SIG-M5 treated with dmso at 0.1 percent for 504 hours (cell line): ENCODE results near the gene RGS9.
"Not testable (repeated sequence)": the region's sequence is repeated elsewhere in the genome, so short reads cannot be mapped to it uniquely, and the experiment has no call there.

ENCODE experiments used
- DNase-seq: peaks from one replicate; lab custom pipeline; 2025; ENCODE audit not compliant: unreplicated experiment; lab: John Stamatoyannopoulos, UW

The RGS9 gene

GRCh38 chr17:65155622-65156021 lies 18.5 kb downstream of the RGS9 start:
- DNase-seq = no peak

DNA sequence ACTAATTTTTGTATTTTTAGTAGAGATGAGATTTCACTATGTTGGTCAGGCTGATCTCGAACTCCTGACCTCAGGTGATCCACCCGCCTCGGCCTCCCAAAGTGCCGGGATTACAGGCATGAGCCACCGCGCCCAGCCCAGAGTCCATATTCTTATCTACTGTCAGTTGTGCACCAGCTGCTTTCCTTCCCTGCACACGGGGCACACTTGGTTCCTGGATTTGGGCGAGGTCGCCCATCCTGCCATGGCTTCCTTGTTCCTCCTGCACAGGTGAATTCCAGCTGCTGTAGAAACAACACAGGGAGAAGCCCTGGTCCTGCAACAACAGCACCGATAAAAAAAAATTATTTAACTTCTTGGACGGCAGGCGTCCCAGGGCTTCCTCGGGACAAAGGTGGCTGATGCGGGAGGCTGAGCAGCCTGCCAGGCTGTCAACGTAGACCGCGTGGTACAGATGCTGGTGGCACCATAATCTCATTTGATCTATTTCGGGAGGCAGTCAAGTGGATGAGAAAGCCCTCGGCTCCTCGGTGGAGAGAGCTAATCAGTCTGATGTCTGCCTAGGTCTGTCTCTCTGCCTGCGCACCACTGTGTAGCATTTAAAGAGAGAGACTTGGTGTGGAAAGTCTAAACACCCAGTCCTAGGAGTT lies 19.1 kb downstream of the RGS9 start:
- DNase-seq = no peak

- DNase-seq = no peak
Measured at GRCh38 chr17:65156835-65157565, 19.8 kb downstream of the RGS9 start.

- no peak for DNase-seq
Measured at GRCh38 chr17:65158041-65158440, 20.9 kb downstream of the RGS9 start.

GRCh38 chr17:65158622-65159021 lies 21.5 kb downstream of the RGS9 start:
- DNase-seq = no peak

DNA sequence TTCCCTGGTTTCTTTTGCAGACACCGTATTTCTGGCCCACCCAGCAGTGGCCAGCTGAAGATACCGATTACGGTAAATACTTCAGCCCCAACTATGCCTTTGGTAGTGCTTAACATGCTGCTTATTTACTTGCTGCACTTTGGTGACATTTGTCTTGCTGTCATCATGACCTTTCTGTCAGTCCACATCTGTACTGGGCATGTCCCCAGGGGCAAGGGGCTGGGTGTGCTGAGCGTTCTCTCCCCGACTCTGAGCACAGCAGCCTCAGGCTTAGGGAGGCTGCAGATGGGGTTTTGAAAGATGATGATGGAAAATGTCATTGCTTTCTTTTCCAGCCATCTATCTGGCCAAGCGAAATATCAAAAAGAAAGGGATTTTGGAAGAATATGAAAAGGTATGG lies 23.3 kb downstream of the RGS9 start:
- DNase-seq = no peak

DNA sequence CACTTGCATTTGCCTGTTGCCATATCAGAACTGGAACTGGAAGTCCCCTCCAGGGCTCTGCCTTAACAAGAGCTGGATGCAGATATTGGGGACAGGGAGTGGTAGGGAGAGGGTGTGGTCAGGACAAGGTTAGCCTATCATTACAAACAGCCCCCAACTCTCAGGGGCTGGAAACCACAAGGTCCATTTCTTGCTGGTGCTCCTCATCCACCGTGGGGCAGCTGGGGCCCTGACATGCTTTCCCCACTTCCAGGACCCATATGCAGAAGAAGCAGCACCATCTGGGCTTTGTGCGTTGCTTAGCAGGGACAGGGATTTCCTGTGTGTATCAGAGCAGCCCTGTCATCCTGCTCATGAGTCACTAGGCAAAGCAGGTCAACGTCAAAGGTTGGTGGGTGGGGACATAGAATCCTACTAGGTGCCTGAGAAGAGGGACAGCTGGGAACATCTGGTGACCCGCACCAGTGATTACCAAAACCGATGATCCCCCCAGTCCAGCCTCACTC lies 26.9 kb downstream of the RGS9 start:
- no peak for DNase-seq

GRCh38 chr17:65166787-65167186 lies 29.6 kb downstream of the RGS9 start:
- DNase-seq = no peak

GRCh38 chr17:65167566-65167965 lies 30.4 kb downstream of the RGS9 start:
- DNase-seq = no peak

DNA sequence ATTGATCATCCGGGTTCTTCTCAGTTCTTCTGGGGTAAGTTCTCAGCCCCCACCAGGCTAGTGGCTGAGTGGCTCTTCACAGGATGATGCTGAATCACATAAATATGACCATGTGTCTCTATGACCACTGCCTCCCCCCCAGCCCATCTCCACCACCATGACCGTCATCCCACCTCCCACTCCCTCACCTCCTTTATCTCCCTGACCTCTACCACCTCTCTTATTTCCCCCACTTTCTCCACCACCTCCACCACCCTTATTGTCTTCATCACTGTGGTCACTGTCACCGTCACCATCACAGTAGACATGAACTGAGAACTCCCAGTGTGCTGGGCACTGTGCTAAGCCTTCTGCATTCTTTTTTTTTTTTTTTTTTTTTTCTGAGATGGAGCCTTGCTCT lies 32.5 kb downstream of the RGS9 start:
- no peak for DNase-seq

GRCh38 chr17:65170839-65171238 lies 33.7 kb downstream of the RGS9 start:
- DNase-seq = no peak

DNA sequence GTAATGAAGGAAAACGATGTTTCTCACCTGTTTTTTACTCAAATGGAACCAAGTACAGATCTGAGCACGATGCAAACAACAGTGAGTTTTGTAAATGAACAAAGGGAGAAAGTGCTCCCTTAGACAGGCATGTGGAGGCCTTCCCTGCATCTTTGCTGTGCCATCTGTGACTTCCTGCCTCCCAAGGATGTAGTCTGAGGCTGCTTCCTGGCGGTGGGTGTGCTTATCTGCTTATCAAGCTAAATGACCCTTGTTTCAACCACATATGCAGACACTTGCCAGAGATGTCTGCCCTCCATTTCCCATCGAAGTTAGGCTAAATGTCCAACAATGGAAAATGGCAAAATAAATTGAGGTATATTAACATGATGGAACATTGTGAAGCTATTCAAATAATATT lies 34.6 kb downstream of the RGS9 start:
- DNase-seq = no peak

GRCh38 chr17:65172496-65173136 lies 35.4 kb downstream of the RGS9 start:
- DNase-seq = no peak

DNA sequence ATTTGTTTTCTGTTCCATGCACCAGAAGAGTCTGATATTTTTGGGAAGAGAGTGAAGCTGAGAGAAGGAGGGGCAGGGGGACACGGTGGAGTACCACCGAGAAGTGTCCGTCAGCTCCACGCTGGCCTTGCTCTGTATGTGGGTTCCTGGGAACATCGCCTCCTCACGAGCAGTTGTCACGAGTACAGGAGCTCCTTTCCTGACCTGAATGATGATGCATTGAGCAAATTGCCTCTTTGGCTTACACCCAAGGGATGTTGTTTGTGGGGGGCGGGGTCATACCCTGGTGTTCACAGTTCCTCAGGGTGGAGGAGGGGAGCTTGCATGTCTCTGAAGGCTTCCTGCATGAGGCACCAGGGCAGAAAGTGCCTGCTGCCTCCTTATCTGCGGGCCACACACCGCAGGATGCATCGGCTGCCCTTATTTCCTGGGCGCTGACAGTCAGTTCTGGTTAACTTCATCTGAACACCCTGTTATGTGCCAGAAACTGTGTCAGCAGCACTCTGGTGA lies 36.2 kb downstream of the RGS9 start:
- no peak for DNase-seq

GRCh38 chr17:65173976-65174683 lies 37.0 kb downstream of the RGS9 start:
- no peak for DNase-seq

DNA sequence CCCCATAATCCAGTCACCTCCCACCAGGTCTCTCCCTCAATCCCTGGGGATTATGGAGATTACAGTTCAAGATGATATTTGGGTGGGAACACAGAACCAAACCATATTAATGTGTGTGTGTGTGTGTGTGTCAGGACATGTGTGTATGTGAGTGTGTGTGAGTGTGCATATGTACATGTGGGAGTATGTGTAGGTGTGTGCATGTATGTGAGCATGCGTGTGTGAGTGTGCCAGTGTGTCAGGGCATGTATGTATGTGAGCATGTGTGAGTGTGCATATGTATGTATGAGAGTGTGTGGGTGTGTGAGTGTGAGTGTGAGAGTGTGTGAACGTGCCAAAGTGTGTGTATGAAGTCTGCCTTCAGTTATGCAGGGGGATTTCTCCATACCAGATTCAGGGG lies 37.8 kb downstream of the RGS9 start:
- no peak for DNase-seq

DNA sequence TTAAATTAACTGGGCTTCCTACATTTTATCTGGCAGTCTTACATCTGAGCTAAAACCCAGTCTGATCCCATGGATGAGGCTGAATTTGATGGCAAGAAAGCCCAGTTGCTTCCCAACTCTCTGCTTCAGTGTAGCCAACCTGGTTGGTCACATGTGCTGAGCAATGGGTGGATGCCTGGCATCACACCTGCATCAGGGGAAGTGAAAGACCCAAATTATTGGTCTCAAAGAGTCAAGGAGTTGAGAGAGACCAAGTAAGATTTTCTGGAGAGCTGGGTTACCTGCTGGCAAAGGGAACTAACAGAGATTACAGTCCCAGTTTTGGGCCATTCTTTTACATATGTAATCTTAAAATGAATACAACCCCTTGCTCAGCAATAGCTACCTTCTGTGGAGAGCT lies 38.8 kb downstream of the RGS9 start:
- no peak for DNase-seq

GRCh38 chr17:65176646-65177409 lies 39.7 kb downstream of the RGS9 start:
- DNase-seq = no peak

DNA sequence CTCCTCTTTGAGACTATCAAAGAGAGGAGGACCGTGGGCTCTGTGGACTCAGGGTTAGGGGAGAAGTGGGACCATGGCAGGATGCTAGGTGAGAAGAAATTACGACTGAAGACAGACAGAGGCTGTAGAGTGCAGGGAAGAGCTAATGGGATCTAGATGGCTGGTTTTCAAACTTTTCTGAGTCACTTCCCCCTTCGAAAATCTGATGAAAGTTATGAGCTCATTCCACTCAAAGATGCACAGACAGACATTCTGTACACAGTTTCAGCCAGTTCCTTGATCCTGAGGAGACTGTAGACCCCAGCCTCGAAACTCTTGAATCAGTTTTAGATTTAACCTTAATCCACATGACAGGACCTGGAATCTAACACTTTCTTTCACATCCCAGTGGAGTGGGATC lies 40.7 kb downstream of the RGS9 start:
- peak; percentile 26 for DNase-seq

DNA sequence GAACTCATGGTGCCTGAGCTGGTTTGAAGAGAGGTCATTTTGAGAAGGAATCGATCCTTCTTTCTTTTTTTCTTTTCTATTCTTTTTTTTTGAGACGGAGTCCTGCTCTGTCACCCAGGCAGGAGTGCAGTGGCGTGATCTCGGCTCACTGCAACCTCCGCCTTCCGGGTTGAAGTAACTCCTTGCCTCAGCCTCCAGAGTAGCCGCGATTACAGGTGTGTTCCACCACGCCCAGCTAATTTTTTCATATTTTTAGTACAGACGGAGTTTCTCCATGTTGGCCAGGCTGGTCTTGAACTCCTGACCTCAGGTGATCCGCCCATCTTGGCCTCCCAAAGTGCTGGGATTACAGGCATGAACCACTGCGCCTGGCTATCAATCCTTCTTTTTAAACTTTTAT lies 43.1 kb downstream of the RGS9 start:
- not testable (repeated sequence) for DNase-seq
